Measurements from ENCODE around the gene PTPRH.
"Not testable (repeated sequence)": the region's sequence is repeated elsewhere in the genome, so short reads cannot be mapped to it uniquely, and the experiment has no call there.

The PTPRH gene

GRCh38 chr19:55176076-55176475, 33.2 kb downstream of the PTPRH start:
- no peak for TF ChIP-seq CTCF (IDR thresholded peaks at IDR 0.05; ENCODE audit: insufficient read depth, missing control alignments)
- no peak for DNase-seq (ENCODE audit: insufficient read length, low spot score)
- no peak for FAIRE-seq

GRCh38 chr19:55175117-55175867, 34.0 kb downstream of the PTPRH start:
- DNase-seq (ENCODE audit: insufficient read length, low spot score) (no peak), FAIRE-seq (no peak)
- TF ChIP-seq CTCF (IDR thresholded peaks at IDR 0.05; ENCODE audit: insufficient read depth, missing control alignments): no peak

DNA sequence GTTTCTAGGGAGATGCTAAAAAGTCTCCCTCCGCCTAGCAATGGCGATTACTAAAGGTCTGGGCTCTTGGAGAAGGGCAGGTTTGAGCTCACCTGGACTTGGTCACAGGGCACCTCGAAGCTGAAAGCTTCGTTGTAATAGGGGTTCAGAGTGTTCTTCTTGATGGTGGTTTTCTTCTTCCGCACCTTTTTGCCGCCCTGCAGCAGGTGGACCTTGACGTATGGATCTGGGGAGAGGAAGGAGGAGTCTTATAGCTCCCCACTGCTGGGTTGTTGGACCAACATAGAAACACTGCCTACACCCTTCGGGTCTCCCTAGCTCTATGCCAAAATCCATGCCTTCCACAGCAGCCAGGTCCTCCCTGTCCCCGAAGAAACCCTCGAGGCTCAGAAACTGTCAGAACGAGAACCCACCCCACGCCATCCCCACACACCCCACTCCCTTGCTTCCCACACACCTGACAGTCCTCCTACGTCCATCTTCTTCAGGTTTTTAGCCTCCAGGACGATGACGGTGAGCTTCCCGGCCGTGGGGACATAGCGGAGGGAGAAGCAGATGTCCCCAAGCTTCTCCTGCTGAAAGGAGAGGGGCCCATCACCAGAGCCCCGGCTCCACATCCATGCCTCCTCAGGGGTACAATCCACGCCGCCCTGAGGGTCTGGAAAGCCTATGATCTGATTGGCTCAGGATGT, 34.7 kb downstream of the PTPRH start:
- no peak for DNase-seq (ENCODE audit: insufficient read length, low spot score)
- TF ChIP-seq CTCF (IDR thresholded peaks at IDR 0.05; ENCODE audit: insufficient read depth, missing control alignments): no peak
- no peak for FAIRE-seq

DNA sequence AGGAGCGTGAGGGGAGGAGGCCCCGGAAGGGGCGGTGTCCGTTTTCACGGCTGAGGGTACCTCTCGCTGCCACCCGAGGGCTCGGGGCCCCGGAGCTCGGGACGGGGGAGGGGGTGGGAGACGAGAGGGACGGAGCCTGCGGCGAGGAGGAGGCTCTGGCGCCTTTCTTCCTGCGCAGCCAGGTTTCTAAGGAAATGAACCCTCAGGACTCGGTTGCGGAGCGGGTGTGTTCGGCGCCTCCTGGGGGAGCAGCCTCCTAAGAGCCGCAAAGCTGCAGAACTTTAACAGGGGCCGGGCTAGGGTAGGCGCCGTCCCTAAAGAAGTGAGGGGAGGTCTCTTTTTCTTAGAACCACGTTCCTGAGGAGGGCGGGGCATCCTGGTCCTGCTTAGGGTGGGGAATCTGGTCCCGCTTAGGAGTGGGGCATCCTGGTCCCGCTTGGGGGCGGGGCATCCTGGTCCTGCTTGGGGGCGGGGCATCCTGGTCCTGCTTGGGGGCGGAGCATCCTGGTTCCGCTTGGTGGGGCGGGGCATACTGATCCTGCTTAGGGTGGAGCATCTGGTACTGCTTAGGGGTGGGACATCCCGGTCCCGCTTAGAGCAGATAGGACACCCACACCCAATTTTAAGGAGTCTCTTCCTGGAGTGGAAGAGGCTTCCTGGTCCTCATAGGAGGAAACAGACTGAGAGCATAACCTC, 35.4 kb downstream of the PTPRH start:
- TF ChIP-seq CTCF (IDR thresholded peaks at IDR 0.05; ENCODE audit: insufficient read depth, missing control alignments): no peak
- no peak for DNase-seq (ENCODE audit: insufficient read length, low spot score)
- FAIRE-seq: no peak

DNA sequence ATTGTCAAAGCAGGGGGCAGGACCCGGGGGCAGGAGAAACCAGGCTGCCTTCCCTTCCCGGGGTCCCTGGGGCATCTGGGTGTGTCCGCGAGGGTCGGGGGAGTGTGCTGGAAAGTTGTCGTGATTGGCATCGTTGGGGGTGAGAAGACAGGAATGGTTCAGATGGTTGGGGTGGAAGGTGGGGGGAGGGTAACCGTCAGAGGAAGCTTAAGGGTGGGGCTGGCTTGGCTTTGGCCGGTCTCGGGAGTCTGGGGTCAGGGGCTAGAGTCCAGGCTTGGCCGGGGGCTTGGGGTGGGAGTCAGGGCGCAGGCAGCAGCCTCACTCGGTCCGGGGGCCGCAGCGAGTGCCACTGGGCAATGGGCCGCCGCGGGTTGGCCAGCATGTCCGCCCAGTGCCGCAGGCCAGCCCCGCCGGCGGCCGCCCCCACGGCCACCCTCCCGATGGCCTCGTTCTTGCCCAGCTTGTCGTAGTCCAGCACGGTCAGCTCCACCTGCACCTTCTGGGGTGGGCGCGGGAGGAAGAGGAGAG, 36.1 kb downstream of the PTPRH start:
- DNase-seq (ENCODE audit: insufficient read length, low spot score): no peak
- no peak for FAIRE-seq
- no peak for TF ChIP-seq CTCF (IDR thresholded peaks at IDR 0.05; ENCODE audit: insufficient read depth, missing control alignments)

GRCh38 chr19:55172741-55173140, 36.6 kb downstream of the PTPRH start:
- TF ChIP-seq CTCF (IDR thresholded peaks at IDR 0.05; ENCODE audit: insufficient read depth, missing control alignments): no peak
- no peak for FAIRE-seq
- no peak for DNase-seq (ENCODE audit: insufficient read length, low spot score)

DNA sequence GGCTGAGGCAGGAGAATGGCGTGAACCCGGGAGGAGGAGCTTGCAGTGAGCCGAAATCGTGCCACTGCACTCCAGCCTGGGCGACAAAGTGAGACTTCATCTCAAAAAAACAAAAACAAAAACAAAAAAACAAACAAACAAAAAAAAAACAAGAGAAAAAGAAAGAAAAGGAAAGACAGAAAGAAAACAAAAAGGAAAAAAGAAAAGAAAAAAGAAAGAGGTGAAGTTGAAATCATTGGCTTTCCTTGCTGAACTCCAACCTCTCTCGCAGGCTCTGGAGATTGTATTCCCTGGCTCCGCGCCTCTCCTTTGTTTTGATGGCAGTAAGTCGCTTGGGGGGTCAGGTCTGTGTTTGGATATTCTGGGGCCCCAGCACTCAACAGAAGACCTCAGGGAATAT, 37.0 kb downstream of the PTPRH start:
- not testable (repeated sequence) for FAIRE-seq; DNase-seq (ENCODE audit: insufficient read length, low spot score)

Measured in D721Med (cell line).